ENCODE results near the gene VWA7. TPM values are rescaled to one million over a fixed set of nuclear protein-coding genes. Genes with fewer than 3 reads are reported as not detected.

Gene VWA7
- total RNA-seq, 1 experiment from 2014 or later, result 2.5 TPM

GRCh38 chr6:31794866-31795615 lies 17.9 kb upstream of the VWA7 start:
- peaks cover 10% of the 10 kb centered on the region in 2 experiments for H3K4me1 Mint-ChIP-seq
- H3T11ph ChIP-seq (ENCODE audit: low read length), result no peak overlapping the region
- H3K9ac ChIP-seq (ENCODE audit: extremely low read depth, insufficient read length, low read length), result peak overlapping the region; percentile 72
- H3K4ac ChIP-seq (ENCODE audit: low read depth, low read length), result no peak overlapping the region
- no peaks in the 10 kb centered on the region for H3K9me3 ChIP-seq (ENCODE audit: control insufficient read depth, low read depth, low read length)
- H3K36me3 Mint-ChIP-seq (ENCODE audit: insufficient read depth in 1 of 3, low read depth in 3 of 3), result peaks cover 14 to 57% (median 46%) of the 10 kb centered on the region in 3 experiments
- peak overlapping the region; percentile 72; the same call in 1 of the 2 replicates for H3K14ac ChIP-seq (ENCODE audit: insufficient read depth, low read length)
- H3K27ac ChIP-seq (ENCODE audit: insufficient read length, low read depth, low read length), result no peak overlapping the region
- H3K4me1 ChIP-seq (ENCODE audit: insufficient read depth, low read length), result no peaks in the 10 kb centered on the region
- WGBS (ENCODE audit: extremely low coverage, insufficient read length, low lambda C conversion rate), result no CpG with 5 or more reads among the region's 44 CpGs
- peak overlapping the region; percentile 77 for H3K4me2 ChIP-seq (ENCODE audit: insufficient read depth, insufficient read length, low read length)
- H3K23ac ChIP-seq (ENCODE audit: insufficient read length, low read depth, low read length), result no peak overlapping the region
- no peak overlapping the region for H2BK15ac ChIP-seq (ENCODE audit: low read depth, low read length)
- no peak overlapping the region for H3K56ac ChIP-seq (ENCODE audit: insufficient read length, low read depth, low read length)
- no peak overlapping the region for H2BK12ac ChIP-seq (ENCODE audit: insufficient read length, low read depth, low read length)
- no peak overlapping the region for H4K8ac ChIP-seq (replicated peaks; ENCODE audit: insufficient read length, low read depth, low read length)
- H3K79me1 ChIP-seq (ENCODE audit: insufficient read depth, low read depth, low read length, poor library complexity, severe bottlenecking), result no peaks in the 10 kb centered on the region
- peaks cover 2% of the 10 kb centered on the region; the same call in 1 of the 2 replicates for H3K79me2 ChIP-seq (ENCODE audit: insufficient read depth, low read length)
- no peak overlapping the region for H4K91ac ChIP-seq (ENCODE audit: insufficient read length, low read depth, low read length)
- peaks cover 3% of the 10 kb centered on the region for H3K23me2 ChIP-seq (ENCODE audit: insufficient read length, low read depth, low read length, poor library complexity, severe bottlenecking)
- H4K5ac ChIP-seq (ENCODE audit: insufficient read length, low read depth, low read length), result no peak overlapping the region
- H2AFZ ChIP-seq (ENCODE audit: low read length), result no peak overlapping the region
- H2AK5ac ChIP-seq (ENCODE audit: insufficient read length, low read length), result no peak overlapping the region
- H4K20me1 ChIP-seq (ENCODE audit: control insufficient read depth, insufficient read depth, insufficient read length), result no peaks in the 10 kb centered on the region
- H2BK20ac ChIP-seq (ENCODE audit: low read depth, low read length, poor library complexity, severe bottlenecking), result no peak overlapping the region
- H3K18ac ChIP-seq (ENCODE audit: insufficient read length, low read depth, low read length), result peak overlapping the region; percentile 68
- no peak for TF ChIP-seq CTCF (conservative IDR thresholded peaks at IDR 0.05)
- H2BK5ac ChIP-seq (ENCODE audit: insufficient read length, low read length), result no peak overlapping the region
- peak overlapping the region; percentile 97 to 98 (median 98) for H3K27ac Mint-ChIP-seq
- no peaks in the 10 kb centered on the region for H3K27me3 Mint-ChIP-seq (ENCODE audit: low read depth)
- H3K27me3 ChIP-seq (ENCODE audit: insufficient read depth, low read length), result no peaks in the 10 kb centered on the region
- DNase-seq, result no peak
- no peaks in the 10 kb centered on the region for H3K9me3 Mint-ChIP-seq
- H3K4me3 Mint-ChIP-seq, result peak overlapping the region; percentile 98
- no peak overlapping the region for H2BK120ac ChIP-seq (ENCODE audit: low read depth, low read length, poor library complexity, severe bottlenecking)

All from H9 (cell line).